GM08714 (cell line): Measurements from ENCODE around the gene BCL6.

Source experiments
- H3K4me3 ChIP-seq: fragments of 200-500 bp; sonication (Bioruptor generic); 2 replicates; pipeline ENCODE4 v1.5.1; 2014; ENCODE audit warnings: mild to moderate bottlenecking, low read length, inconsistent platforms
- ZNF274 ChIP-seq: IDR thresholded peaks from 2 replicates; pipeline ENCODE4 v1.6.1; 2012; ENCODE audit warnings: mild to moderate bottlenecking, low read depth, low read length

Gene BCL6

DNA sequence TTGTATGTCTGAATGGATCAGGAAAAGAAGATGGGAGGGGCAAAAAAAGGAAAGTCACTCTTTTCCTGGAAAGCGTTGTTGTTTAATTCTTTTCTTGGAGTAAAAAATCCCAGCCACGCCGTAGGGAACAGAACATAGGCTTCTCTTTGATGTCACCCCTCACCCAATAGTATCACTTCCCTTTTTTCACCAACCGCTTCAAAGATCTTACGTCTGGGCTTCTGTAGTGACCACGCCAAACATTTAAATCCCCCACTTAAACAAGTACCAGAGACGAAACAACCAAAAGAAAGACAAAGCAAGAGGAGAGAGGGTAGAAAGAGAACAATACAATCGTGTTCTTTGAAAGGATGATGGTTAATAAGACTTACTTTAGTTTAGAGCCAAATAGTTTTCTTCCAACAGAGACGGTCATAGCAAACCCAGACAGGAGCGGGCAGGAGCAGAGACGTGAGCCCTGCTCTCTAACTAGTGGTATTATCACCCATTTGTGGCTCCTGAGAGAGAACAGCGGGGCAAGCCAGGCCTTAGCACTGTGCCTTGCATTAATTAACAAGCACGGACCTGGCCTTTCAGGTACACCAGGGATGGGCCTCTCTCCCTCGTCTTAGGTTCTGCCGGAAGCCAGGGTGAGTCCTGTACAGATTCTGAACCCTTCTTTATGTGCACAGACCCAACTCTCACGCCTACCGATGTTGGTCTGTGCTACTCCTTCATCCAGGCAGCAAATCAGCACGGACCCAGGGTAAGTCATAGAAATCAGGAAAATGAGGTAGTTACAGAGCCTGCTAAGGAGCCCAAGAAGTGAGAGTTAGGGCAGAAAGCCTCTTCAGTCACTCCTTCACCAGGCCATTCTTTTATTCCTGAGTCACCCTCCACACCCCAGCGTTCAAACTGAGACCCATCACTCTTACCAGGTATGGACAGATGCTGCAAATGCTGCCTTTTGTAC is 28.2 kb upstream of the BCL6 start:
- TF ChIP-seq ZNF274 = no peak
- H3K4me3 ChIP-seq = no peak overlapping the region; the same call in 1 of the 2 replicates

DNA sequence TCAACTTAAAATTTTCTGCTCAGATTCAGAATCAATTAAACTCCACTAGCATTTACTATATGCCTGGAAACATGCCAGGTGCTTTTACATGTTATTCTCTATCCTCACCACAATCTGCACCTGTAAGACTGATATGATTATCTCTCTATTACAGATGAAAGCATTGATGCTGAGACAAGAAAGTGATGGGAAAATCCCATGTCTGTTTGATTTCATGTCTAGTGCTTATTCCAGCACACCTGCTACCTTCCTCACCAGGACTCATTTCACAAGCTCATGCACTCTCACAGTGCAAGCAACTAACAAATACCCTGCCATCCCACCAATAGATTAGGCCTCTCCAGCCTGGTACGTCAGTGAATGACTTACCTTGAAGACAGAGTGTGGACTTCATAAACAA is 25.0 kb upstream of the BCL6 start:
- TF ChIP-seq ZNF274 = no peak
- H3K4me3 ChIP-seq = no peak overlapping the region

- no peak for TF ChIP-seq ZNF274
- H3K4me3 ChIP-seq = no peak overlapping the region
Observed at GRCh38 chr3:187769771-187770170, 24.5 kb upstream of the BCL6 start.

- H3K4me3 ChIP-seq = no peak overlapping the region
- TF ChIP-seq ZNF274 = no peak
Observed at GRCh38 chr3:187767266-187768012, 22.2 kb upstream of the BCL6 start.

- TF ChIP-seq ZNF274 = no peak
- H3K4me3 ChIP-seq = no peak overlapping the region
Observed at GRCh38 chr3:187765342-187765741, 20.1 kb upstream of the BCL6 start.

- no peak overlapping the region for H3K4me3 ChIP-seq
- no peak for TF ChIP-seq ZNF274
Observed at GRCh38 chr3:187763850-187764648, 18.8 kb upstream of the BCL6 start.

GRCh38 chr3:187762792-187763191 is 17.5 kb upstream of the BCL6 start:
- TF ChIP-seq ZNF274 = no peak
- H3K4me3 ChIP-seq = no peak overlapping the region

GRCh38 chr3:187759601-187760000 is 14.3 kb upstream of the BCL6 start:
- no peak for TF ChIP-seq ZNF274
- H3K4me3 ChIP-seq = no peak overlapping the region

DNA sequence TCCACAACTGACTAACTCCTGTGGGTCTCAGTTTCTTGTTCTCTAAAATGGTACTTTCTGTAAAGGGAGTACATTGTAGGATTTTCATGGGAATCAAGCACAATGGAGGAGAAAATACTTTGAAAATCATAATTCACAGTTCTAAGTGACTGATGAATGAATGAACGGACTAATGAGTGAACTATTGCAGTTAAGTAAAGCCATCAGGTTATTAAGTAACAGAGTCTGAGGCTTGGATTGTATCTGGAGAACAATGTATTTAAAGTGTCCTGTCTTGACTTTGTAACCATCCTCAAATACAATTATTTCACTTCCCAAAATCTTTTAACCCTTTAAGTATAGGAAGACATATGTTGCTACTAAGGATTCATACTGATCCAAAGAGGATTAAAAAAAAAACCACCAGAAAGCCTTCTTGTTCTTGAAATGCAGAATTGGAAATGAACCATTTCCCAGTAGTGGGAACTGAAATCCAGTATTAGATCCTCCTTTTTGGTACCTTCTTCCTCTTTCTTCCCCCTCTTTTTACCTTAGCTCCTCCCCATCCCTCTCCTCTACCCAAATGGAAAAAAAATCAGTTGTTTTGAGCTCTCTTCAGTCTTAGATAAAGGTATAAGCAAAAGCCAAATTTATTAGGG is 13.2 kb upstream of the BCL6 start:
- H3K4me3 ChIP-seq = no peak overlapping the region
- no peak for TF ChIP-seq ZNF274

GRCh38 chr3:187753516-187753915 is 8.2 kb upstream of the BCL6 start:
- TF ChIP-seq ZNF274 = no peak
- no peak overlapping the region for H3K4me3 ChIP-seq

- no peak for TF ChIP-seq ZNF274
- no peak overlapping the region for H3K4me3 ChIP-seq
Observed at GRCh38 chr3:187750513-187751123, 5.3 kb upstream of the BCL6 start.

DNA sequence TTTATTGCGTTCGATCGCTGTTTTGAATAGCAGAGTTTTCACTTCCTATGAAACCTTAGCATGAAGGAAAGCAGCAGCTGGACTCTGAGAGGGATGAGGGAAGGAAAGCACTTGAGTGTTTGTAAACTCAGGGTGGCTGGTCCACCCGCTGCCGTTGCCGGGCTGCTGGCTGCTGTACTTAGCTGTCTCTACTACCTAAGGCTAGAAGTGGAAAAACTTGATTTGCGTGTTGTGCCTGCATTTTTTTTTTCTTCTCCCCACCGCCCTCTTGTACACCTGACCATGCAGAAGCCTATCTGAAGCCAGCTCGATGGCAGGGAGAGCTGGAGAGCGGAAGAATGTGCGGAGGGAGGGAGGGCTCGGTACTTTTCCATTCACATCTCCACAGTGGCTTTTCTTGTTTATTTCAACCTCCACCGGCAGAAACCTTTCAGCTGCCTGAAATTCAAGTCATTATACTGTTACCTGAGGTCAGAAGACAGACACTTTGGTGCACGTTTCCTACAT is 4.8 kb upstream of the BCL6 start:
- TF ChIP-seq ZNF274 = no peak
- no peak overlapping the region for H3K4me3 ChIP-seq

- no peak for TF ChIP-seq ZNF274
- H3K4me3 ChIP-seq = no peak overlapping the region
Observed at GRCh38 chr3:187748050-187748481, 2.8 kb upstream of the BCL6 start.

DNA sequence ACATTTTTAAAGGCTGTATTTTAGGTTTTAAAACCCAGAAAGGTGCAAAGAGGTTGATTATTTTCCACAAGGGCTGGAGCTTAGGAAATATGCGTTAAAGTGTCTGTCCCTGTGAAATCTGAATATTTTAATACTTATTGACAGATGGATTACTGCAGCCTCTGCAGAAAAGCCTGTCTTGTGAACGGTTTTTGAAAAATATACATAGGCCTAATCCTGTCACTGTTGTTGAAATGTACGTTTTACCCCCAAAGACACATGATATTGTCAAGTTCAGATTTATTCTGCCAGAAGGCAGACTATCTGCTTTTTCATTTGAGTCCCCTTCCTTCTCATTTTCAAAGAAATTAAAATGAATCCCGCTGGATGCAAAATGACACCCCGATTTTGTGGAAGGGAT is 2.2 kb upstream of the BCL6 start:
- no peak overlapping the region for H3K4me3 ChIP-seq
- no peak for TF ChIP-seq ZNF274
